GM19035 (cell line): ENCODE data around the gene POU4F3.

Experiments used
- ATAC-seq: cut with Tn5 transposase; IDR thresholded peaks from one replicate; pipeline ENCODE4 v1.9.1; 2021; ENCODE audit not compliant: unreplicated experiment

The POU4F3 gene

DNA sequence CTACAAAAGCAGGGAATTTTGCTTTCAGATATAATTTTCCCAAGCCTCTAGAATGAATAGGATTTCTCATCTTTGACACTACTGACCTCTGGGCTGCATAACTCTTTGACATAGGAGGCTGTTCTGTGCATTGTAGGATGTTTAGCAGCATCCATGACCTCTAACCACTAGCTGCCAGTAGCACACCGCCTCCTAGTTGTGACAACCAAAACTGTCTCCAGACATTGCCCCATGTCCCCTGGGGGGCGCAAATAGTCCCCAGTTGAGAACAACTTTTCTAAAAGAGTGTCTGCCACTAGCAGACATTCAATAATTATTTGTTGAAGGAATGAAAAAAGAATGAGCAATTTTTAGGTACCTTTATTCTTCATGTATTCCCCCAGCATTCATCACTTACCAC lies 51.8 kb downstream of the POU4F3 start:
- no peak for ATAC-seq
